Spleen (tissue), 7 donors: ENCODE results near the gene FBXL4.

ENCODE experiments used
- CTCF ChIP-seq, 11 experiments: fragments of 200-600 bp in 7 of 11; fragments of 450-650 bp in 4 of 11; sonication (generic) in 4 of 11; IDR thresholded peaks in 8 of 11; conservative IDR thresholded peaks in 3 of 11; 1 replicate in 7 of 11; 2 replicates in 4 of 11; pipeline versions ENCODE4 v1.4.0 to v1.8.0; 2016 to 2021; ENCODE audit warnings: antibody characterized with exemption in 11 of 11, inconsistent platforms in 4 of 11, mild to moderate bottlenecking in 1 of 11
- POLR2A ChIP-seq, 3 donors: fragments of 450-650 bp; IDR thresholded peaks; one replicate each; pipeline ENCODE4 v1.5.1; 2017; ENCODE audit warnings: antibody characterized with exemption in 3 of 3, mild to moderate bottlenecking in 1 of 3
- POLR2AphosphoS5 ChIP-seq, 3 donors: sonication (generic); formaldehyde crosslinking; IDR thresholded peaks; one replicate each; pipeline ENCODE4 v1.5.1; 2017; ENCODE audit warnings: antibody characterized with exemption in 3 of 3
- donor health status: DM: no; HTN: no; CAD: no; lungs with moderate emphysema.
- donor health status: DM: no; HTN: no; CAD: no.
- donor health status: DM: no; HTN: no; CAD: no.

GRCh38 chr6:98887650-98888049 lies 60.1 kb downstream of the FBXL4 start:
- TF ChIP-seq CTCF (IDR thresholded peaks at IDR 0.05 in 8 of 11, conservative IDR thresholded peaks at IDR 0.05 in 3 of 11) (no peak), POLR2A (IDR thresholded peaks at IDR 0.05) (no peak), POLR2AphosphoS5 (IDR thresholded peaks at IDR 0.05) (no peak)
